Measurements from ENCODE around the gene KLF3. TPM values are rescaled to one million over a fixed set of nuclear protein-coding genes. Genes with fewer than 3 reads are reported as not detected.
"Not testable (repeated sequence)": the region's sequence is repeated elsewhere in the genome, so short reads cannot be mapped to it uniquely, and the experiment has no call there.

Gene KLF3
- 25.3 TPM for total RNA-seq
- long read RNA-seq, full-length matches to known transcripts = 10 of 19 reads
- long read RNA-seq, partial matches to known transcripts = 2 of 19 reads
- long read RNA-seq, other reads (novel, unspliced or antisense) = 7 of 19 reads

GRCh38 chr4:38663801-38664705 is at the start of gene KLF3:
Gene KLF3 (plus strand): TSS chr4:38664199. CDS start chr4:38680626, 16,427 bp downstream.
- intact Hi-C loops (cut with DNase I) = loop anchor here (1.0 to 5.0 kb wide), 4 partner anchors 47 to 345 kb away; partner anchors contain the start of gene FAM114A1
- peak; percentile 98 for DNase-seq (ENCODE audit: low spot score)

GRCh38 chr4:38614231-38614630 is 49.8 kb upstream of the KLF3 start:
- DNase-seq (ENCODE audit: low spot score) = no peak
- intact Hi-C loops (cut with DNase I) = no loop called here

- intact Hi-C loops (cut with DNase I) = loop anchor here (5.0 kb wide), 2 partner anchors 46 to 49 kb away; partner anchors contain the start of gene KLF3
- DNase-seq (ENCODE audit: low spot score) = no peak
Measured at GRCh38 chr4:38615847-38616246, 48.2 kb upstream of the KLF3 start.

- intact Hi-C loops (cut with DNase I) = loop anchor here (5.0 kb wide), 2 partner anchors 44 to 51 kb away; partner anchors contain the start of gene KLF3
- no peak for DNase-seq (ENCODE audit: low spot score)
Measured at GRCh38 chr4:38618505-38618904, 45.5 kb upstream of the KLF3 start.

- DNase-seq (ENCODE audit: low spot score) = no peak
- intact Hi-C loops (cut with DNase I) = loop anchor here (5.0 kb wide), 2 partner anchors 43 to 52 kb away; partner anchors contain the start of gene KLF3
Measured at GRCh38 chr4:38619316-38619715, 44.7 kb upstream of the KLF3 start.

- DNase-seq (ENCODE audit: low spot score) = no peak
- intact Hi-C loops (cut with DNase I) = no loop called here
Measured at GRCh38 chr4:38620065-38620464, 43.9 kb upstream of the KLF3 start.

- intact Hi-C loops (cut with DNase I) = no loop called here
- DNase-seq (ENCODE audit: low spot score) = no peak
Measured at GRCh38 chr4:38620527-38621027, 43.4 kb upstream of the KLF3 start.

GRCh38 chr4:38621028-38621684 is 42.8 kb upstream of the KLF3 start:
- DNase-seq (ENCODE audit: low spot score) = no peak
- intact Hi-C loops (cut with DNase I) = no loop called here

- DNase-seq (ENCODE audit: low spot score) = no peak
- intact Hi-C loops (cut with DNase I) = no loop called here
Measured at GRCh38 chr4:38621831-38622230, 42.2 kb upstream of the KLF3 start.

- intact Hi-C loops (cut with DNase I); DNase-seq (ENCODE audit: low spot score): not testable (repeated sequence)
Measured at GRCh38 chr4:38622340-38622739, 41.7 kb upstream of the KLF3 start.

- DNase-seq (ENCODE audit: low spot score) = no peak
- intact Hi-C loops (cut with DNase I) = no loop called here
Measured at GRCh38 chr4:38623260-38623659, 40.7 kb upstream of the KLF3 start.

GRCh38 chr4:38624311-38624710 is 39.7 kb upstream of the KLF3 start:
- DNase-seq (ENCODE audit: low spot score) = no peak
- intact Hi-C loops (cut with DNase I) = no loop called here

GRCh38 chr4:38625508-38625907 is 38.5 kb upstream of the KLF3 start:
- intact Hi-C loops (cut with DNase I) = no loop called here

GRCh38 chr4:38626901-38627444 is 37.0 kb upstream of the KLF3 start:
- DNase-seq (ENCODE audit: low spot score); intact Hi-C loops (cut with DNase I): not testable (repeated sequence)

More at GRCh38 chr4:38625508-38625907, 38.5 kb upstream of the KLF3 start:
- no peak for DNase-seq (ENCODE audit: low spot score)

- DNase-seq (ENCODE audit: low spot score) = no peak
- intact Hi-C loops (cut with DNase I) = no loop called here
Measured at GRCh38 chr4:38630519-38630918, 33.5 kb upstream of the KLF3 start.

GRCh38 chr4:38634047-38634759 is 29.8 kb upstream of the KLF3 start:
- DNase-seq (ENCODE audit: low spot score) = no peak
- intact Hi-C loops (cut with DNase I) = no loop called here

GRCh38 chr4:38639242-38639641 is 24.8 kb upstream of the KLF3 start:
- intact Hi-C loops (cut with DNase I) = no loop called here
- DNase-seq (ENCODE audit: low spot score) = no peak

- no peak for DNase-seq (ENCODE audit: low spot score)
- intact Hi-C loops (cut with DNase I) = no loop called here
Measured at GRCh38 chr4:38641811-38642210, 22.2 kb upstream of the KLF3 start.

GRCh38 chr4:38644201-38644600 is 19.8 kb upstream of the KLF3 start:
- no peak for DNase-seq (ENCODE audit: low spot score)
- intact Hi-C loops (cut with DNase I) = no loop called here

Measured in cardiac septum (tissue), 1 donor.